Mesothelial cell of epicardium (in vitro differentiated cells): ENCODE data around the gene NCKAP5. TPM values are rescaled to one million over a fixed set of nuclear protein-coding genes. Genes with fewer than 3 reads are reported as not detected.

ENCODE experiments used
- DNase-seq, 2 experiments: peaks; one replicate each; pipeline ENCODE4 v3.0.0; 2021; ENCODE audit warnings: low spot score in 2 of 2; ENCODE audit not compliant: unreplicated experiment in 2 of 2
- H3K27ac Mint-ChIP-seq: 2 replicates; pipeline ENCODE4 v1.8.0; 2021; ENCODE audit warnings: mixed read lengths
- H3K27me3 Mint-ChIP-seq: 2 replicates; pipeline ENCODE4 v1.8.0; 2021; ENCODE audit warnings: low read depth, mixed read lengths
- H3K36me3 Mint-ChIP-seq: 2 replicates; pipeline ENCODE4 v1.8.0; 2021; ENCODE audit warnings: mixed read lengths
- H3K4me1 Mint-ChIP-seq: 2 replicates; pipeline ENCODE4 v1.8.0; 2021; ENCODE audit warnings: mixed read lengths
- H3K4me3 Mint-ChIP-seq: 2 replicates; pipeline ENCODE4 v1.8.0; 2021; ENCODE audit warnings: mild to moderate bottlenecking, moderate library complexity, mixed read lengths
- H3K9me3 Mint-ChIP-seq: 2 replicates; pipeline ENCODE4 v1.8.0; 2021; ENCODE audit warnings: mixed read lengths
- CTCF ChIP-seq: fragments of 200-600 bp; sonication (generic); IDR thresholded peaks from one replicate; pipeline ENCODE4 v1.5.0; 2021; ENCODE audit warnings: antibody characterized with exemption; ENCODE audit not compliant: unreplicated experiment
- total RNA-seq: library from RNA; stranded (reverse); gene quantifications from 3 replicates; pipeline ENCODE4 v1.2.1, GENCODE V29; 2021

The NCKAP5 gene
- total RNA-seq, 1 donor from 2014 or later = 2.1 TPM

- Mint-ChIP-seq H3K4me1 (no peaks in the 10 kb centered on the region), H3K4me3 (no peak overlapping the region), H3K27ac (no peak overlapping the region), H3K9me3 (peaks cover 22% of the 10 kb centered on the region), H3K36me3 (no peaks in the 10 kb centered on the region), H3K27me3 (no peaks in the 10 kb centered on the region)
- TF ChIP-seq CTCF = no peak
- no peak for DNase-seq
Observed at GRCh38 chr2:132999421-132999820, 568.8 kb downstream of the NCKAP5 start.

- Mint-ChIP-seq H3K27me3 (no peaks in the 10 kb centered on the region), H3K36me3 (no peaks in the 10 kb centered on the region), H3K4me1 (no peaks in the 10 kb centered on the region), H3K9me3 (peaks cover 11% of the 10 kb centered on the region), H3K27ac (no peak overlapping the region), H3K4me3 (no peak overlapping the region)
- no peak for DNase-seq
- no peak for TF ChIP-seq CTCF
Observed at GRCh38 chr2:132998221-132998620, 570.0 kb downstream of the NCKAP5 start.

- no peaks in the 10 kb centered on the region for H3K9me3 Mint-ChIP-seq
- no peak for TF ChIP-seq CTCF
- no peaks in the 10 kb centered on the region for H3K27me3 Mint-ChIP-seq
- H3K4me1 Mint-ChIP-seq = no peaks in the 10 kb centered on the region
- H3K4me3 Mint-ChIP-seq = no peak overlapping the region
- no peak overlapping the region for H3K27ac Mint-ChIP-seq
- no peaks in the 10 kb centered on the region for H3K36me3 Mint-ChIP-seq
- no peak for DNase-seq
Observed at GRCh38 chr2:132991471-132992045, 576.7 kb downstream of the NCKAP5 start.

- Mint-ChIP-seq H3K9me3 (no peaks in the 10 kb centered on the region), H3K36me3 (no peaks in the 10 kb centered on the region), H3K27me3 (no peaks in the 10 kb centered on the region), H3K4me1 (peaks cover 2% of the 10 kb centered on the region), H3K27ac (no peak overlapping the region), H3K4me3 (no peak overlapping the region)
- TF ChIP-seq CTCF = no peak
- DNase-seq = no peak
Observed at GRCh38 chr2:132984731-132985130, 583.5 kb downstream of the NCKAP5 start.

- peaks cover 2% of the 10 kb centered on the region for H3K4me1 Mint-ChIP-seq
- no peak for TF ChIP-seq CTCF
- H3K36me3 Mint-ChIP-seq = no peaks in the 10 kb centered on the region
- H3K27me3 Mint-ChIP-seq = peaks cover 12% of the 10 kb centered on the region
- no peak overlapping the region for H3K27ac Mint-ChIP-seq
- no peak for DNase-seq
- H3K4me3 Mint-ChIP-seq = no peak overlapping the region
- no peaks in the 10 kb centered on the region for H3K9me3 Mint-ChIP-seq
Observed at GRCh38 chr2:132980304-132980703, 588.0 kb downstream of the NCKAP5 start.
